ENCODE data around the gene ZCCHC7. TPM values are rescaled to one million over a fixed set of nuclear protein-coding genes. Genes with fewer than 3 reads are reported as not detected.

ZCCHC7 gene
- total RNA-seq, 1 donor from 2014 or later: 21.7 TPM

GRCh38 chr9:37371565-37372464, 251.4 kb downstream of the ZCCHC7 start:
- no peak overlapping the region for H2AFZ ChIP-seq (ENCODE audit: low read depth, low read length)
- no peak overlapping the region for H3K4me3 ChIP-seq (ENCODE audit: insufficient read depth, low read depth, low read length)
- H3K36me3 ChIP-seq (ENCODE audit: insufficient read depth, low read length): no peaks in the 10 kb centered on the region
- peaks cover 18% of the 10 kb centered on the region for H3K27me3 Mint-ChIP-seq (ENCODE audit: low read depth, unreplicated experiment)
- H3K27ac Mint-ChIP-seq (ENCODE audit: unreplicated experiment): peak overlapping the region; percentile 10
- no peak overlapping the region for H3K4me3 Mint-ChIP-seq (ENCODE audit: unreplicated experiment)
- no peaks in the 10 kb centered on the region for H3K27me3 ChIP-seq (ENCODE audit: insufficient read depth, low read length)
- FAIRE-seq (no peak), DNase-seq (ENCODE audit: low read depth) (peak; percentile 68)
- no peak overlapping the region for H3K9ac ChIP-seq (ENCODE audit: low read length)
- no peaks in the 10 kb centered on the region for H4K20me1 ChIP-seq (ENCODE audit: insufficient read depth, low read length)
- H3K9me3 ChIP-seq (ENCODE audit: insufficient read depth, low read depth, low read length): no peaks in the 10 kb centered on the region
- H3K27ac ChIP-seq (ENCODE audit: low read depth, low read length): peak overlapping the region; percentile 2
- no peak for TF ChIP-seq EZH2 (IDR thresholded peaks at IDR 0.05; ENCODE audit: insufficient read depth, low read length)
- no peak for TF ChIP-seq CTCF (IDR thresholded peaks at IDR 0.05; ENCODE audit: insufficient read depth, low read depth, low read length)
- H3K4me1 ChIP-seq (ENCODE audit: insufficient read depth, low read length): peaks cover 12% of the 10 kb centered on the region
- H3K4me2 ChIP-seq (ENCODE audit: low read length): peak overlapping the region; percentile 19
- peaks cover 11% of the 10 kb centered on the region for H3K4me1 Mint-ChIP-seq (ENCODE audit: low read depth, unreplicated experiment)
- no peaks in the 10 kb centered on the region for H3K79me2 ChIP-seq (ENCODE audit: insufficient read depth, low read length)
- H3K36me3 Mint-ChIP-seq (ENCODE audit: low read depth, unreplicated experiment): no peaks in the 10 kb centered on the region
- peaks cover 1% of the 10 kb centered on the region for H3K9me3 Mint-ChIP-seq (ENCODE audit: unreplicated experiment)

GRCh38 chr9:37372839-37373238, 252.5 kb downstream of the ZCCHC7 start:
- no peak overlapping the region for H3K27ac ChIP-seq (ENCODE audit: low read depth, low read length)
- no peak for FAIRE-seq
- Mint-ChIP-seq H3K27me3 (ENCODE audit: low read depth, unreplicated experiment) (peaks cover 24% of the 10 kb centered on the region), H3K4me1 (ENCODE audit: low read depth, unreplicated experiment) (peaks cover 11% of the 10 kb centered on the region), H3K27ac (ENCODE audit: unreplicated experiment) (no peak overlapping the region), H3K4me3 (ENCODE audit: unreplicated experiment) (no peak overlapping the region), H3K36me3 (ENCODE audit: low read depth, unreplicated experiment) (no peaks in the 10 kb centered on the region), H3K9me3 (ENCODE audit: unreplicated experiment) (peaks cover 3% of the 10 kb centered on the region)
- DNase-seq (ENCODE audit: low read depth): no peak
- no peaks in the 10 kb centered on the region for H4K20me1 ChIP-seq (ENCODE audit: insufficient read depth, low read length)
- TF ChIP-seq EZH2 (IDR thresholded peaks at IDR 0.05; ENCODE audit: insufficient read depth, low read length): no peak
- no peak for TF ChIP-seq CTCF (IDR thresholded peaks at IDR 0.05; ENCODE audit: insufficient read depth, low read depth, low read length)
- no peak overlapping the region for H3K9ac ChIP-seq (ENCODE audit: low read length)
- H3K4me3 ChIP-seq (ENCODE audit: insufficient read depth, low read depth, low read length): no peak overlapping the region
- no peaks in the 10 kb centered on the region for H3K79me2 ChIP-seq (ENCODE audit: insufficient read depth, low read length)
- no peaks in the 10 kb centered on the region for H3K36me3 ChIP-seq (ENCODE audit: insufficient read depth, low read length)
- H2AFZ ChIP-seq (ENCODE audit: low read depth, low read length): no peak overlapping the region
- H3K27me3 ChIP-seq (ENCODE audit: insufficient read depth, low read length): peaks cover under 1% of the 10 kb centered on the region
- H3K4me2 ChIP-seq (ENCODE audit: low read length): no peak overlapping the region
- H3K9me3 ChIP-seq (ENCODE audit: insufficient read depth, low read depth, low read length): no peaks in the 10 kb centered on the region
- peaks cover 12% of the 10 kb centered on the region for H3K4me1 ChIP-seq (ENCODE audit: insufficient read depth, low read length)

GRCh38 chr9:37373621-37374020, 253.2 kb downstream of the ZCCHC7 start:
- H2AFZ ChIP-seq (ENCODE audit: low read depth, low read length): no peak overlapping the region
- Mint-ChIP-seq H3K9me3 (ENCODE audit: unreplicated experiment) (peaks cover 3% of the 10 kb centered on the region), H3K27me3 (ENCODE audit: low read depth, unreplicated experiment) (peaks cover 31% of the 10 kb centered on the region), H3K36me3 (ENCODE audit: low read depth, unreplicated experiment) (no peaks in the 10 kb centered on the region), H3K27ac (ENCODE audit: unreplicated experiment) (no peak overlapping the region), H3K4me3 (ENCODE audit: unreplicated experiment) (no peak overlapping the region), H3K4me1 (ENCODE audit: low read depth, unreplicated experiment) (peaks cover 11% of the 10 kb centered on the region)
- H3K27ac ChIP-seq (ENCODE audit: low read depth, low read length): no peak overlapping the region
- no peaks in the 10 kb centered on the region for H3K36me3 ChIP-seq (ENCODE audit: insufficient read depth, low read length)
- DNase-seq (ENCODE audit: low read depth): no peak
- H3K4me3 ChIP-seq (ENCODE audit: insufficient read depth, low read depth, low read length): no peak overlapping the region
- peaks cover 12% of the 10 kb centered on the region for H3K4me1 ChIP-seq (ENCODE audit: insufficient read depth, low read length)
- H3K27me3 ChIP-seq (ENCODE audit: insufficient read depth, low read length): peaks cover 4% of the 10 kb centered on the region
- H3K79me2 ChIP-seq (ENCODE audit: insufficient read depth, low read length): no peaks in the 10 kb centered on the region
- no peaks in the 10 kb centered on the region for H3K9me3 ChIP-seq (ENCODE audit: insufficient read depth, low read depth, low read length)
- no peak for TF ChIP-seq EZH2 (IDR thresholded peaks at IDR 0.05; ENCODE audit: insufficient read depth, low read length)
- no peak for TF ChIP-seq CTCF (IDR thresholded peaks at IDR 0.05; ENCODE audit: insufficient read depth, low read depth, low read length)
- H4K20me1 ChIP-seq (ENCODE audit: insufficient read depth, low read length): no peaks in the 10 kb centered on the region
- FAIRE-seq: no peak
- no peak overlapping the region for H3K4me2 ChIP-seq (ENCODE audit: low read length)
- H3K9ac ChIP-seq (ENCODE audit: low read length): no peak overlapping the region

All from astrocyte (in vitro differentiated cells and primary cell).